Gastroesophageal sphincter (tissue), 3 donors: ENCODE data around the gene CAPN10.

ENCODE experiments used
- CTCF ChIP-seq, 4 experiments: fragments of 200-600 bp in 2 of 4; fragments of 450-650 bp in 2 of 4; sonication (generic) in 1 of 4; IDR thresholded peaks; one replicate each; pipeline ENCODE4 v1.5.1; 2017 to 2019; ENCODE audit warnings: antibody characterized with exemption in 4 of 4, mild to moderate bottlenecking in 2 of 4, moderate library complexity in 2 of 4
- EP300 ChIP-seq: sonication (generic); formaldehyde crosslinking; IDR thresholded peaks from one replicate; pipeline ENCODE4 v1.6.1; 2017; ENCODE audit warnings: antibody characterized with exemption, mild to moderate bottlenecking
- POLR2A ChIP-seq, 2 donors: fragments of 450-650 bp; IDR thresholded peaks; one replicate each; pipeline ENCODE4 v1.6.1; 2017; ENCODE audit warnings: antibody characterized with exemption in 2 of 2, mild to moderate bottlenecking in 2 of 2, moderate library complexity in 1 of 2

GRCh38 chr2:240586198-240586918, at the start of gene CAPN10:
- TF ChIP-seq CTCF (IDR thresholded peaks at IDR 0.05) (peak in 2 of 4 experiments; percentile 8 to 21), EP300 (no peak), POLR2A (IDR thresholded peaks at IDR 0.05) (peak; percentile 51 to 60)
